ENCODE measurements around the gene TFB1M.

GRCh38 chr6:155344341-155345006, 30.2 kb upstream of the TFB1M start:
- no peak for TF ChIP-seq EZH2phosphoT487 (IDR thresholded peaks at IDR 0.05; ENCODE audit: low read depth, severe bottlenecking, unreplicated experiment)
- TF ChIP-seq CTCF (IDR thresholded peaks at IDR 0.05; ENCODE audit: poor library complexity): no peak
- TF ChIP-seq EZH2 (IDR thresholded peaks at IDR 0.05; ENCODE audit: borderline replicate concordance): no peak

Measured in hepatocyte (in vitro differentiated cells).